ENCODE measurements around the gene NASP. TPM values are rescaled to one million over a fixed set of nuclear protein-coding genes. Genes with fewer than 3 reads are reported as not detected.

Gene NASP
- total and polyA plus RNA-seq, 2 of the 4 experiments (the other 2 are of a cell fraction), result 56.6 to 124 TPM

DNA sequence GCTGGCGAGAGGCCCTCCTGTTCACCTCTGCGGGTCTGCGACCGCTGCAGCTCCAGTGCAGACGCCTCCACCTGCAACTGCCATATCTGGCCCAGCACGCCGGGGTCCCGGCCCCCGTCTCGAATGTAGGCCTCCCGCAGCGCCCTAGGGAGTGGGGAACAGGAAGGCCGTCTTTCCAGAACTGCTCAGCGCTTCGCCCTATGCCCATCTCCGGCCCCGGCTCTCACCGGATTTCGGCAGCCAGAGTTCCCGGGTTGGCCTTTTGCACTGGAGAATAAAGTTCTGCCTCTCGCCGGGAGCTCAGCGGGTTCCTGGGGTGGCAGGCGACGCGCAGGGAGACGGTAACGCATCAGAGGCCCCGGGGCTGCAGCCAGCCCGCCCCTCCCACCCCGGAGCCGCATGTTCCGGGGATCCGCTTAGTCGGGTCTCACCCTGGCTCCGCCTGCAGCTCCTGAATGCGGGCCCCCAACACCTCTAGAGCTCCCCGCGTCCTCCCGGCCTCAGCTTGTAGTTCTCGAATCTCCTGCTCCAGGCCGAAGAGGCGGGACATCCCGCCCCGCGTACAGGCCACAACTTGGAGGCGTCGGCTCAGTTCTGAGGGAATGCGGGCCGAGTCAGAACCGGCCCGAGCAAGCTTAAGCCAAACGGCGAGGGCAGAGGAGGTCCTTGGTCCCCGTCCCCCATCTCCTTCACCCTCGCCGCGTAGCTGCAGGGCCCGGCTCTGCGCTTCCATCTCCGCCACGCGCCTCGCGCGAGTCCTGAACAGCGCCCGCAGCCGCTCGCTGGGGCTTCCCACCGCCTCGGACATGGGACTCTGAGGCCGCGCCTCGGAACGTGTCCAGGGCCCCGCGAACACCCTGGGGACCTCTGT lies 38.9 kb downstream of the NASP start:
- intact Hi-C loops (cut with micrococcal nuclease) (no loop called here), dilution Hi-C loops (cut with HindIII; ENCODE audit: low sequenced_read_pairs, unreplicated experiment) (no loop called here), in situ Hi-C loops (cut with MboI; ENCODE audit: low sequenced_read_pairs) (no loop called here)
- Histone ChIP-seq H3K27ac (ENCODE audit: insufficient read depth, low read length) (no peak overlapping the region), H2BK20ac (ENCODE audit: low read depth, low read length) (no peak overlapping the region), H3K9ac (ENCODE audit: low read depth, low read length) (no peak overlapping the region), H4K91ac (ENCODE audit: insufficient read depth, low read depth, low read length) (no peak overlapping the region), H3K56ac (ENCODE audit: extremely low read depth, insufficient read depth, low read length) (no peak overlapping the region), H3K18ac (ENCODE audit: low read depth, low read length) (no peak overlapping the region), H3K23ac (ENCODE audit: low read depth, low read length) (no peak overlapping the region), H3K27me3 (ENCODE audit: control insufficient read depth, insufficient read depth, low read length) (no peaks in the 10 kb centered on the region), H3K79me1 (ENCODE audit: low read depth in 1 of 2, low read length in 2 of 2) (peaks cover 0 to 5% of the 10 kb centered on the region in 2 experiments; a peak in 1 of 4 replicates), H2AFZ (replicated peaks; ENCODE audit: low read length, poor library complexity) (peak overlapping the region; percentile 18), H3K36me3 (ENCODE audit: control insufficient read depth, insufficient read depth, low read length) (peaks cover 30% of the 10 kb centered on the region), H4K5ac (ENCODE audit: low read depth, low read length) (no peak overlapping the region), H2AK5ac (ENCODE audit: low read depth, low read length) (no peak overlapping the region), H3K9me1 (ENCODE audit: insufficient read depth, low read length) (0 out of 2 replicates have a peak, but pooled peaks cover 4% of the 10 kb centered on the region), H2BK15ac (ENCODE audit: low read depth, low read length) (no peak overlapping the region), H3K4me1 (ENCODE audit: control insufficient read depth, insufficient read depth, low read length) (no peaks in the 10 kb centered on the region), H3K4ac (ENCODE audit: low read depth, low read length) (no peak overlapping the region), H2BK5ac (ENCODE audit: low read depth, low read length, poor library complexity, severe bottlenecking) (no peak overlapping the region), H2BK120ac (ENCODE audit: low read depth, low read length) (no peak overlapping the region), H3K4me3 (ENCODE audit: insufficient read depth, low read depth, low read length) (no peak overlapping the region), H2AK9ac (replicated peaks; ENCODE audit: low read depth, low read length, poor library complexity) (no peak overlapping the region), H4K8ac (ENCODE audit: low read depth in 2 of 2, low read length in 2 of 2) (no peak overlapping the region), H3K4me2 (ENCODE audit: low read depth, low read length) (no peak overlapping the region), H4K20me1 (ENCODE audit: insufficient read depth, low read length) (no peaks in the 10 kb centered on the region), H3K9me3 (ENCODE audit: control insufficient read depth, insufficient read depth, low read length) (no peaks in the 10 kb centered on the region), H3K14ac (replicated peaks; ENCODE audit: low read depth, low read length) (no peak overlapping the region)
- POLR2A ChIA-PET (ENCODE audit: unreplicated experiment), result no interaction called here
- CTCF ChIA-PET, result no interaction called here
- no peak for DNase-seq
- 68% methylated on average over 33 of the region's 78 CpGs; no CpG with 5 or more reads in 1 of the 2 experiments for WGBS, 2 experiments (ENCODE audit: extremely low coverage in 2 of 2, insufficient read length in 1 of 2)
- no peak; the same call in 1 of the 2 replicates for ATAC-seq (ENCODE audit: low read depth)
- no TSS peak for BruUV-seq (replicated peaks)
- TF ChIP-seq CEBPB (IDR thresholded peaks at IDR 0.05; ENCODE audit: low read depth, low read length) (no peak), MAZ (IDR thresholded peaks at IDR 0.05; ENCODE audit: borderline replicate concordance, low read depth, low read length) (no peak), MXI1 (IDR thresholded peaks at IDR 0.05; ENCODE audit: borderline replicate concordance, low read depth, low read length) (no peak), RAD21 (IDR thresholded peaks at IDR 0.05; ENCODE audit: low read length) (no peak), MAFK (IDR thresholded peaks at IDR 0.05; ENCODE audit: low read depth, low read length) (no peak), POLR2A (IDR thresholded peaks at IDR 0.05; ENCODE audit: low read depth, low read length) (no peak), CHD1 (IDR thresholded peaks at IDR 0.05; ENCODE audit: low read depth, low read length) (no peak), NFE2L2 (IDR thresholded peaks at IDR 0.05; ENCODE audit: low read depth, low read length) (no peak), SMC3 (IDR thresholded peaks at IDR 0.05; ENCODE audit: low read depth, low read length) (no peak), RFX5 (IDR thresholded peaks at IDR 0.05; ENCODE audit: low read depth, low read length) (no peak), BHLHE40 (IDR thresholded peaks at IDR 0.05; ENCODE audit: low read depth, low read length) (no peak), RCOR1 (IDR thresholded peaks at IDR 0.05; ENCODE audit: insufficient replicate concordance, low read length) (no peak)
- TF ChIP-seq, protein P1, sequence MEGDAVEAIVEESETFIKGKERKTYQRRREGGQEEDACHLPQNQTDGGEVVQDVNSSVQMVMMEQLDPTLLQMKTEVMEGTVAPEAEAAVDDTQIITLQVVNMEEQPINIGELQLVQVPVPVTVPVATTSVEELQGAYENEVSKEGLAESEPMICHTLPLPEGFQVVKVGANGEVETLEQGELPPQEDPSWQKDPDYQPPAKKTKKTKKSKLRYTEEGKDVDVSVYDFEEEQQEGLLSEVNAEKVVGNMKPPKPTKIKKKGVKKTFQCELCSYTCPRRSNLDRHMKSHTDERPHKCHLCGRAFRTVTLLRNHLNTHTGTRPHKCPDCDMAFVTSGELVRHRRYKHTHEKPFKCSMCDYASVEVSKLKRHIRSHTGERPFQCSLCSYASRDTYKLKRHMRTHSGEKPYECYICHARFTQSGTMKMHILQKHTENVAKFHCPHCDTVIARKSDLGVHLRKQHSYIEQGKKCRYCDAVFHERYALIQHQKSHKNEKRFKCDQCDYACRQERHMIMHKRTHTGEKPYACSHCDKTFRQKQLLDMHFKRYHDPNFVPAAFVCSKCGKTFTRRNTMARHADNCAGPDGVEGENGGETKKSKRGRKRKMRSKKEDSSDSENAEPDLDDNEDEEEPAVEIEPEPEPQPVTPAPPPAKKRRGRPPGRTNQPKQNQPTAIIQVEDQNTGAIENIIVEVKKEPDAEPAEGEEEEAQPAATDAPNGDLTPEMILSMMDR (conservative IDR thresholded peaks at IDR 0.05; ENCODE audit: low read depth, low read length), result no peak
- TF ChIP-seq, protein P2, sequence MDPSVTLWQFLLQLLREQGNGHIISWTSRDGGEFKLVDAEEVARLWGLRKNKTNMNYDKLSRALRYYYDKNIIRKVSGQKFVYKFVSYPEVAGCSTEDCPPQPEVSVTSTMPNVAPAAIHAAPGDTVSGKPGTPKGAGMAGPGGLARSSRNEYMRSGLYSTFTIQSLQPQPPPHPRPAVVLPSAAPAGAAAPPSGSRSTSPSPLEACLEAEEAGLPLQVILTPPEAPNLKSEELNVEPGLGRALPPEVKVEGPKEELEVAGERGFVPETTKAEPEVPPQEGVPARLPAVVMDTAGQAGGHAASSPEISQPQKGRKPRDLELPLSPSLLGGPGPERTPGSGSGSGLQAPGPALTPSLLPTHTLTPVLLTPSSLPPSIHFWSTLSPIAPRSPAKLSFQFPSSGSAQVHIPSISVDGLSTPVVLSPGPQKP (IDR thresholded peaks at IDR 0.05; ENCODE audit: borderline replicate concordance, low read depth, low read length), result no peak
- TF ChIP-seq, protein P3, sequence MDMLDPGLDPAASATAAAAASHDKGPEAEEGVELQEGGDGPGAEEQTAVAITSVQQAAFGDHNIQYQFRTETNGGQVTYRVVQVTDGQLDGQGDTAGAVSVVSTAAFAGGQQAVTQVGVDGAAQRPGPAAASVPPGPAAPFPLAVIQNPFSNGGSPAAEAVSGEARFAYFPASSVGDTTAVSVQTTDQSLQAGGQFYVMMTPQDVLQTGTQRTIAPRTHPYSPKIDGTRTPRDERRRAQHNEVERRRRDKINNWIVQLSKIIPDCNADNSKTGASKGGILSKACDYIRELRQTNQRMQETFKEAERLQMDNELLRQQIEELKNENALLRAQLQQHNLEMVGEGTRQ (IDR thresholded peaks at IDR 0.05; ENCODE audit: low read depth, low read length), result no peak
